Measurements from ENCODE around the gene VASH1. TPM values are rescaled to one million over a fixed set of nuclear protein-coding genes. Genes with fewer than 3 reads are reported as not detected.

VASH1 gene
- 1.7 TPM for polyA plus RNA-seq (2013, experiment 1 of 2)
- 1.3 TPM for polyA plus RNA-seq (2013, experiment 2 of 2)

GRCh38 chr14:76761136-76761959 is at the start of gene VASH1:
TSS of gene VASH1 (plus strand) at chr14:76761468. CDS start at chr14:76762822, 1,354 bp downstream.
- H3K4me1 ChIP-seq (ENCODE audit: control insufficient read depth, low read depth, low read length), result peaks cover 2% of the 10 kb centered on the region
- H3K56ac ChIP-seq (ENCODE audit: low read length), result peak within 1 kb of the TSS; percentile 83
- H3K27ac ChIP-seq (ENCODE audit: low read depth, low read length), result no peak within 1 kb of the TSS
- peak within 1 kb of the TSS; percentile 17 for H3K4ac ChIP-seq (ENCODE audit: low read depth, low read length)
- H2BK5ac ChIP-seq (ENCODE audit: low read length), result no peak within 1 kb of the TSS
- H3K9ac ChIP-seq (ENCODE audit: low read length), result peak within 1 kb of the TSS; percentile 60
- H4K8ac ChIP-seq (ENCODE audit: low read depth, low read length), result no peak within 1 kb of the TSS
- peak within 1 kb of the TSS; percentile 40 for H3K4me3 ChIP-seq (ENCODE audit: low read length)
- H2BK120ac ChIP-seq (ENCODE audit: low read depth, low read length), result no peak within 1 kb of the TSS
- H3K79me2 ChIP-seq (ENCODE audit: control insufficient read depth, insufficient read depth, low read length), result no peaks in the 10 kb centered on the region
- WGBS (ENCODE audit: extremely low coverage, insufficient coverage, low lambda C conversion rate), result no CpG with 5 or more reads among the region's 96 CpGs
- peak; percentile 82 for DNase-seq
- peak within 1 kb of the TSS; percentile 1 for H2BK15ac ChIP-seq (replicated peaks; ENCODE audit: low read depth)
- H3K27me3 ChIP-seq (ENCODE audit: insufficient read depth, low read length, poor library complexity), result peaks cover 19% of the 10 kb centered on the region
- H3K4me2 ChIP-seq (ENCODE audit: low read length), result peak within 1 kb of the TSS; percentile 58
- H3K79me1 ChIP-seq (ENCODE audit: low read length), result no peaks in the 10 kb centered on the region
- H3K36me3 ChIP-seq (ENCODE audit: control insufficient read depth, insufficient read depth, low read length), result no peaks in the 10 kb centered on the region
- H3K23ac ChIP-seq (ENCODE audit: low read length), result peak within 1 kb of the TSS; percentile 66
- H2AK5ac ChIP-seq (ENCODE audit: low read length), result no peak within 1 kb of the TSS
- H3K18ac ChIP-seq (ENCODE audit: low read length), result peak within 1 kb of the TSS; percentile 62
- H4K5ac ChIP-seq (ENCODE audit: low read length), result no peak within 1 kb of the TSS

GRCh38 chr14:76713121-76713520 is 48.1 kb upstream of the VASH1 start:
- Histone ChIP-seq H3K56ac (ENCODE audit: low read length) (no peak overlapping the region), H3K4me2 (ENCODE audit: low read length) (no peak overlapping the region), H3K27me3 (ENCODE audit: insufficient read depth, low read length, poor library complexity) (no peaks in the 10 kb centered on the region), H3K79me2 (ENCODE audit: control insufficient read depth, insufficient read depth, low read length) (no peaks in the 10 kb centered on the region), H3K23ac (ENCODE audit: low read length) (no peak overlapping the region), H2BK120ac (ENCODE audit: low read depth, low read length) (no peak overlapping the region), H3K4me3 (ENCODE audit: low read length) (no peak overlapping the region), H3K36me3 (ENCODE audit: control insufficient read depth, insufficient read depth, low read length) (no peaks in the 10 kb centered on the region), H2AK5ac (ENCODE audit: low read length) (no peak overlapping the region), H2BK5ac (ENCODE audit: low read length) (no peak overlapping the region), H3K9ac (ENCODE audit: low read length) (no peak overlapping the region), H3K27ac (ENCODE audit: low read depth, low read length) (no peak overlapping the region), H2BK15ac (replicated peaks; ENCODE audit: low read depth) (no peak overlapping the region), H3K4me1 (ENCODE audit: control insufficient read depth, low read depth, low read length) (no peaks in the 10 kb centered on the region), H4K8ac (ENCODE audit: low read depth, low read length) (no peak overlapping the region), H3K18ac (ENCODE audit: low read length) (no peak overlapping the region), H3K4ac (ENCODE audit: low read depth, low read length) (no peak overlapping the region), H4K5ac (ENCODE audit: low read length) (no peak overlapping the region), H3K79me1 (ENCODE audit: low read length) (no peaks in the 10 kb centered on the region)
- DNase-seq, result no peak
- no CpG with 5 or more reads among the region's 10 CpGs for WGBS (ENCODE audit: extremely low coverage, insufficient coverage, low lambda C conversion rate)

GRCh38 chr14:76714470-76714869 is 46.8 kb upstream of the VASH1 start:
- H2BK5ac ChIP-seq (ENCODE audit: low read length), result no peak overlapping the region
- no peak overlapping the region for H4K5ac ChIP-seq (ENCODE audit: low read length)

GRCh38 chr14:76715101-76715500 is 46.2 kb upstream of the VASH1 start:
- Histone ChIP-seq H3K4me2 (ENCODE audit: low read length) (no peak overlapping the region), H2BK15ac (replicated peaks; ENCODE audit: low read depth) (no peak overlapping the region), H4K8ac (ENCODE audit: low read depth, low read length) (no peak overlapping the region), H3K79me2 (ENCODE audit: control insufficient read depth, insufficient read depth, low read length) (no peaks in the 10 kb centered on the region), H3K4me1 (ENCODE audit: control insufficient read depth, low read depth, low read length) (no peaks in the 10 kb centered on the region), H3K36me3 (ENCODE audit: control insufficient read depth, insufficient read depth, low read length) (no peaks in the 10 kb centered on the region), H4K5ac (ENCODE audit: low read length) (no peak overlapping the region), H2BK120ac (ENCODE audit: low read depth, low read length) (no peak overlapping the region), H3K27me3 (ENCODE audit: insufficient read depth, low read length, poor library complexity) (no peaks in the 10 kb centered on the region), H3K4me3 (ENCODE audit: low read length) (no peak overlapping the region), H3K4ac (ENCODE audit: low read depth, low read length) (no peak overlapping the region), H3K79me1 (ENCODE audit: low read length) (no peaks in the 10 kb centered on the region), H2AK5ac (ENCODE audit: low read length) (no peak overlapping the region), H3K18ac (ENCODE audit: low read length) (no peak overlapping the region), H3K27ac (ENCODE audit: low read depth, low read length) (no peak overlapping the region), H2BK5ac (ENCODE audit: low read length) (no peak overlapping the region), H3K23ac (ENCODE audit: low read length) (no peak overlapping the region), H3K56ac (ENCODE audit: low read length) (no peak overlapping the region), H3K9ac (ENCODE audit: low read length) (no peak overlapping the region)
- no peak for DNase-seq
- no CpG with 5 or more reads among the region's 6 CpGs for WGBS (ENCODE audit: extremely low coverage, insufficient coverage, low lambda C conversion rate)

More at GRCh38 chr14:76714470-76714869, 46.8 kb upstream of the VASH1 start:
- H3K23ac ChIP-seq (ENCODE audit: low read length), result no peak overlapping the region
- no peak overlapping the region for H2AK5ac ChIP-seq (ENCODE audit: low read length)
- no peak overlapping the region for H3K56ac ChIP-seq (ENCODE audit: low read length)
- WGBS (ENCODE audit: extremely low coverage, insufficient coverage, low lambda C conversion rate), result no CpG with 5 or more reads among the region's 5 CpGs
- H3K79me1 ChIP-seq (ENCODE audit: low read length), result no peaks in the 10 kb centered on the region
- H2BK15ac ChIP-seq (replicated peaks; ENCODE audit: low read depth), result no peak overlapping the region
- H3K4me3 ChIP-seq (ENCODE audit: low read length), result no peak overlapping the region
- H3K4me2 ChIP-seq (ENCODE audit: low read length), result no peak overlapping the region
- DNase-seq, result no peak
- no peak overlapping the region for H3K18ac ChIP-seq (ENCODE audit: low read length)
- no peaks in the 10 kb centered on the region for H3K36me3 ChIP-seq (ENCODE audit: control insufficient read depth, insufficient read depth, low read length)
- no peak overlapping the region for H4K8ac ChIP-seq (ENCODE audit: low read depth, low read length)
- H3K27me3 ChIP-seq (ENCODE audit: insufficient read depth, low read length, poor library complexity), result no peaks in the 10 kb centered on the region
- H3K79me2 ChIP-seq (ENCODE audit: control insufficient read depth, insufficient read depth, low read length), result no peaks in the 10 kb centered on the region
- H3K4me1 ChIP-seq (ENCODE audit: control insufficient read depth, low read depth, low read length), result no peaks in the 10 kb centered on the region
- H3K4ac ChIP-seq (ENCODE audit: low read depth, low read length), result no peak overlapping the region
- H3K9ac ChIP-seq (ENCODE audit: low read length), result no peak overlapping the region
- no peak overlapping the region for H2BK120ac ChIP-seq (ENCODE audit: low read depth, low read length)
- no peak overlapping the region for H3K27ac ChIP-seq (ENCODE audit: low read depth, low read length)

- no CpG with 5 or more reads among the region's 7 CpGs for WGBS (ENCODE audit: extremely low coverage, insufficient coverage, low lambda C conversion rate)
- DNase-seq, result no peak
- no peak overlapping the region for H3K4me2 ChIP-seq (ENCODE audit: low read length)
- no peak overlapping the region for H3K9ac ChIP-seq (ENCODE audit: low read length)
- H3K23ac ChIP-seq (ENCODE audit: low read length), result no peak overlapping the region
- H2BK120ac ChIP-seq (ENCODE audit: low read depth, low read length), result no peak overlapping the region
- no peak overlapping the region for H4K8ac ChIP-seq (ENCODE audit: low read depth, low read length)
- no peak overlapping the region for H3K27ac ChIP-seq (ENCODE audit: low read depth, low read length)
- no peak overlapping the region for H3K56ac ChIP-seq (ENCODE audit: low read length)
- no peak overlapping the region for H3K4ac ChIP-seq (ENCODE audit: low read depth, low read length)
- no peaks in the 10 kb centered on the region for H3K27me3 ChIP-seq (ENCODE audit: insufficient read depth, low read length, poor library complexity)
- no peak overlapping the region for H3K18ac ChIP-seq (ENCODE audit: low read length)
- H4K5ac ChIP-seq (ENCODE audit: low read length), result no peak overlapping the region
- no peak overlapping the region for H2AK5ac ChIP-seq (ENCODE audit: low read length)
- no peaks in the 10 kb centered on the region for H3K4me1 ChIP-seq (ENCODE audit: control insufficient read depth, low read depth, low read length)
- H3K4me3 ChIP-seq (ENCODE audit: low read length), result no peak overlapping the region
- no peaks in the 10 kb centered on the region for H3K79me1 ChIP-seq (ENCODE audit: low read length)
- no peaks in the 10 kb centered on the region for H3K79me2 ChIP-seq (ENCODE audit: control insufficient read depth, insufficient read depth, low read length)
- no peak overlapping the region for H2BK15ac ChIP-seq (replicated peaks; ENCODE audit: low read depth)
- H2BK5ac ChIP-seq (ENCODE audit: low read length), result no peak overlapping the region
- no peaks in the 10 kb centered on the region for H3K36me3 ChIP-seq (ENCODE audit: control insufficient read depth, insufficient read depth, low read length)
These were observed 45.7 kb upstream of the VASH1 start for GRCh38 chr14:76715511-76716081.
